Subcutaneous adipose tissue (tissue), 4 donors: ENCODE measurements around the gene VWF. TPM values are rescaled to one million over a fixed set of nuclear protein-coding genes. Genes with fewer than 3 reads are reported as not detected.

Experiments used
- CTCF ChIP-seq: fragments of 450-650 bp; IDR thresholded peaks from one replicate; pipeline ENCODE4 v1.5.1; 2016; ENCODE audit warnings: low read depth, mild to moderate bottlenecking, control low read depth, antibody characterized with exemption, moderate library complexity
- total RNA-seq, 4 donors: library from RNA; depleted of rRNA; stranded (reverse); fragments of >200 nt; gene quantifications; one replicate each; pipeline ENCODE4 v1.1.0, GENCODE V29; 2016

VWF gene
- total RNA-seq, 4 donors from 2014 or later = 132 to 853 (median 240) TPM

GRCh38 chr12:6049587-6049986, 74.9 kb downstream of the VWF start:
- no peak for TF ChIP-seq CTCF

- TF ChIP-seq CTCF = no peak
These were observed 76.9 kb downstream of the VWF start for GRCh38 chr12:6047249-6048237.

- no peak for TF ChIP-seq CTCF
These were observed 77.8 kb downstream of the VWF start for GRCh38 chr12:6046511-6047180.

- TF ChIP-seq CTCF = no peak
These were observed 79.0 kb downstream of the VWF start for GRCh38 chr12:6045438-6045837.

- TF ChIP-seq CTCF = no peak
These were observed 80.4 kb downstream of the VWF start for GRCh38 chr12:6044082-6044481.

- no peak for TF ChIP-seq CTCF
These were observed 82.0 kb downstream of the VWF start for GRCh38 chr12:6042446-6042845.

GRCh38 chr12:6041891-6042290, 82.6 kb downstream of the VWF start:
- TF ChIP-seq CTCF = no peak
